Astrocyte (in vitro differentiated cells and primary cell): ENCODE results near the gene ZNF628. TPM values are rescaled to one million over a fixed set of nuclear protein-coding genes. Genes with fewer than 3 reads are reported as not detected.

Experiments used
- DNase-seq: peaks from one replicate; pipeline ENCODE4 v3.0.0-alpha.2; 2010; ENCODE audit warnings: low read depth
- FAIRE-seq: peaks from 2 replicates; lab custom pipeline; 2011; peaks lifted over from hg19 to GRCh38; lab: Jason Lieb, UNC
- H2AFZ ChIP-seq: 2 replicates; pipeline ENCODE4 v1.6.0; 2012; ENCODE audit warnings: low read depth, low read length, inconsistent platforms
- H3K27ac ChIP-seq: 2 replicates; pipeline ENCODE4 v1.5.1; 2011; ENCODE audit warnings: low read depth, low read length, inconsistent platforms
- H3K27me3 ChIP-seq: 2 replicates; pipeline ENCODE4 v1.6.0; 2011; ENCODE audit warnings: low read length, inconsistent platforms; ENCODE audit not compliant: insufficient read depth
- H3K36me3 ChIP-seq: 2 replicates; pipeline ENCODE4 v1.5.1; 2011; ENCODE audit warnings: low read length, inconsistent platforms; ENCODE audit not compliant: insufficient read depth
- H3K4me1 ChIP-seq: 2 replicates; pipeline ENCODE4 v1.5.1; 2011; ENCODE audit warnings: low read length, inconsistent platforms; ENCODE audit not compliant: insufficient read depth
- H3K4me2 ChIP-seq: 2 replicates; pipeline ENCODE4 v1.6.0; 2012; ENCODE audit warnings: low read length, inconsistent platforms
- H3K4me3 ChIP-seq: 2 replicates; pipeline ENCODE4 v1.5.1; 2011; ENCODE audit warnings: low read depth, mild to moderate bottlenecking, low read length, inconsistent platforms; ENCODE audit not compliant: insufficient read depth
- H3K79me2 ChIP-seq: 2 replicates; pipeline ENCODE4 v1.6.0; 2012; ENCODE audit warnings: mild to moderate bottlenecking, low read length, inconsistent platforms; ENCODE audit not compliant: insufficient read depth
- H3K9ac ChIP-seq: 2 replicates; pipeline ENCODE4 v1.6.0; 2012; ENCODE audit warnings: mild to moderate bottlenecking, low read length, inconsistent platforms
- H3K9me3 ChIP-seq: 2 replicates; pipeline ENCODE4 v1.5.1; 2012; ENCODE audit warnings: low read depth, mild to moderate bottlenecking, low read length, inconsistent platforms; ENCODE audit not compliant: insufficient read depth
- H4K20me1 ChIP-seq: 2 replicates; pipeline ENCODE4 v1.6.0; 2012; ENCODE audit warnings: low read length, inconsistent platforms; ENCODE audit not compliant: insufficient read depth
- H3K27ac Mint-ChIP-seq: one replicate; pipeline ENCODE4 v1.8.0; 2021; ENCODE audit warnings: mild to moderate bottlenecking, mixed read lengths; ENCODE audit not compliant: unreplicated experiment
- H3K27me3 Mint-ChIP-seq: one replicate; pipeline ENCODE4 v1.8.0; 2021; ENCODE audit warnings: low read depth, mixed read lengths; ENCODE audit not compliant: unreplicated experiment
- H3K36me3 Mint-ChIP-seq: one replicate; pipeline ENCODE4 v1.8.0; 2021; ENCODE audit warnings: low read depth, mixed read lengths; ENCODE audit not compliant: unreplicated experiment
- H3K4me1 Mint-ChIP-seq: one replicate; pipeline ENCODE4 v1.8.0; 2021; ENCODE audit warnings: low read depth, mixed read lengths; ENCODE audit not compliant: unreplicated experiment
- H3K4me3 Mint-ChIP-seq: one replicate; pipeline ENCODE4 v1.8.0; 2021; ENCODE audit warnings: mild to moderate bottlenecking, moderate library complexity, mixed read lengths; ENCODE audit not compliant: unreplicated experiment
- H3K9me3 Mint-ChIP-seq: one replicate; pipeline ENCODE4 v1.8.0; 2021; ENCODE audit warnings: mild to moderate bottlenecking, mixed read lengths; ENCODE audit not compliant: unreplicated experiment
- EZH2 ChIP-seq: IDR thresholded peaks from 2 replicates; pipeline ENCODE4 v1.6.1; 2012; ENCODE audit warnings: mild to moderate bottlenecking, low read length, inconsistent platforms; ENCODE audit not compliant: insufficient read depth
- total RNA-seq: library from RNA; stranded (reverse); gene quantifications from 2 replicates; pipeline ENCODE4 v1.2.1, GENCODE V29; 2021
- TF ChIP-seq, protein P1 (sequence below): IDR thresholded peaks from 2 replicates; pipeline ENCODE4 v1.5.1; 2011; ENCODE audit warnings: low read depth, mild to moderate bottlenecking, inconsistent platforms, low read length, moderate library complexity; ENCODE audit not compliant: insufficient read depth

Gene ZNF628
- total RNA-seq, 1 donor from 2014 or later = 9.9 TPM

DNA sequence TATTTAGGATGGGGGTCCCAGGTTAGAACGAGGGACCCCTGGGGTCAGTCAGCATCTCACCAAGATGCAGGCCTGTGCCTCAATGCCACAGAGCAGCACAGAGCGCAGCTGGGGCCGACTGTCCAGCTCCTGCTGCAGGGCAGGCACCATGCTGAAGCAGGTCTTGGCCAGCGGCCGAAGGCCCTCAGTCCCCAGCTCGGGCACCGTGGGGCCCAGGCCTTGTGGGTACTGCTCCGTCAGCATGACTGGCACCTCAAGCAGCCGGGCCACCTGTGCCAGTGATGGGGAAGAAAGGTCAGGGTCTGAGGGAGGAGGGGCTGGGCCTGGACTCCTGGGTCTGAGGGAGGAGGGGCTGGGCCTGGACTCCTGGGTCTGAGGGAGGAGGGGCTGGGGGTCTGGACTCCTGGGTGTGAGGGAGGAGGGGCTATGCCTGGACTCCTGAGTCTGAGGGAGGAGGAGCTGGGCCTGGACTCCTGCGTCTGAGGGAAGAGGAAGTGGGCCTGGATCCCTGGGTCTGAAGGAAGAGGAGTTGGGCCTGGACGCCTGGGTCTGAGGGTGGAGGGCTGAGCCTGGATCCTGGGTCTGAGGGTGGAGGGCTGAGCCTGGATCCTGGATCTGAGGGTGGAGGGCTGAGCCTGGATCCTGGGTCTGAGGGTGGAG, 20.7 kb upstream of the ZNF628 start:
- no peak overlapping the region for H3K4me3 ChIP-seq
- H3K9ac ChIP-seq = no peak overlapping the region
- H2AFZ ChIP-seq = no peak overlapping the region
- no peak overlapping the region for H3K4me3 Mint-ChIP-seq
- no peaks in the 10 kb centered on the region for H3K36me3 ChIP-seq
- peaks cover 8% of the 10 kb centered on the region for H3K4me1 ChIP-seq
- peaks cover 16% of the 10 kb centered on the region for H3K79me2 ChIP-seq
- H3K4me2 ChIP-seq = no peak overlapping the region
- H3K27me3 ChIP-seq = peaks cover 12% of the 10 kb centered on the region
- FAIRE-seq = no peak
- no peak overlapping the region for H3K27ac ChIP-seq
- peaks cover 55% of the 10 kb centered on the region for H4K20me1 ChIP-seq
- H3K4me1 Mint-ChIP-seq = no peaks in the 10 kb centered on the region
- peaks cover 11% of the 10 kb centered on the region for H3K27me3 Mint-ChIP-seq
- H3K9me3 Mint-ChIP-seq = peaks cover 3% of the 10 kb centered on the region
- no peak for TF ChIP-seq EZH2
- TF ChIP-seq, protein P1, sequence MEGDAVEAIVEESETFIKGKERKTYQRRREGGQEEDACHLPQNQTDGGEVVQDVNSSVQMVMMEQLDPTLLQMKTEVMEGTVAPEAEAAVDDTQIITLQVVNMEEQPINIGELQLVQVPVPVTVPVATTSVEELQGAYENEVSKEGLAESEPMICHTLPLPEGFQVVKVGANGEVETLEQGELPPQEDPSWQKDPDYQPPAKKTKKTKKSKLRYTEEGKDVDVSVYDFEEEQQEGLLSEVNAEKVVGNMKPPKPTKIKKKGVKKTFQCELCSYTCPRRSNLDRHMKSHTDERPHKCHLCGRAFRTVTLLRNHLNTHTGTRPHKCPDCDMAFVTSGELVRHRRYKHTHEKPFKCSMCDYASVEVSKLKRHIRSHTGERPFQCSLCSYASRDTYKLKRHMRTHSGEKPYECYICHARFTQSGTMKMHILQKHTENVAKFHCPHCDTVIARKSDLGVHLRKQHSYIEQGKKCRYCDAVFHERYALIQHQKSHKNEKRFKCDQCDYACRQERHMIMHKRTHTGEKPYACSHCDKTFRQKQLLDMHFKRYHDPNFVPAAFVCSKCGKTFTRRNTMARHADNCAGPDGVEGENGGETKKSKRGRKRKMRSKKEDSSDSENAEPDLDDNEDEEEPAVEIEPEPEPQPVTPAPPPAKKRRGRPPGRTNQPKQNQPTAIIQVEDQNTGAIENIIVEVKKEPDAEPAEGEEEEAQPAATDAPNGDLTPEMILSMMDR = no peak
- H3K27ac Mint-ChIP-seq = no peak overlapping the region
- H3K36me3 Mint-ChIP-seq = peaks cover 10% of the 10 kb centered on the region
- H3K9me3 ChIP-seq = no peaks in the 10 kb centered on the region
- no peak for DNase-seq

DNA sequence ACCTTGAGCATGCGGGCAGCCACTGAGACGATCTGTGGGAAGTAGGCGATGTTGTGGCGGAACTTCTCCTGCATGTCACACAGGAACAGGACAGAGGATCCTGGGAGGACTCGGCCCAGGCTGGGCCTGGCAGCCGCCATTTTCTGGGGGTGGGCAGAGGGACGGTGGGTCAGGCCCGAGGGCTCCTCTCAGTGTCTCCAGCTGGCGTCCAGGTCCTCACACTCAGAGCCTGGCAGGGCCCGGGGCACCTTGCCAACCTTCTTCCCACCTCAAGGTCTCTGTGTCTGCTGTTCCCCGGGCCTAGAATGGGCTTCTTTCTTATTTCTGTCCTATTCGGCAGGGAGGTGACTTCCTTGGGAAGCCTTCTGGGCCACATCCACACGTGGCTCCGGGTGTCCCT, 20.1 kb upstream of the ZNF628 start:
- no peak for FAIRE-seq
- Histone ChIP-seq H3K36me3 (no peaks in the 10 kb centered on the region), H3K9me3 (no peaks in the 10 kb centered on the region), H3K27me3 (peaks cover 10% of the 10 kb centered on the region), H3K27ac (no peak overlapping the region), H3K9ac (no peak overlapping the region), H3K4me2 (no peak overlapping the region), H3K79me2 (peaks cover 16% of the 10 kb centered on the region), H2AFZ (no peak overlapping the region), H4K20me1 (peaks cover 57% of the 10 kb centered on the region), H3K4me1 (peaks cover 9% of the 10 kb centered on the region), H3K4me3 (no peak overlapping the region)
- H3K27me3 Mint-ChIP-seq = peaks cover 9% of the 10 kb centered on the region
- no peak overlapping the region for H3K4me3 Mint-ChIP-seq
- H3K27ac Mint-ChIP-seq = no peak overlapping the region
- no peaks in the 10 kb centered on the region for H3K4me1 Mint-ChIP-seq
- peaks cover 10% of the 10 kb centered on the region for H3K36me3 Mint-ChIP-seq
- DNase-seq = no peak
- peaks cover 3% of the 10 kb centered on the region for H3K9me3 Mint-ChIP-seq
- TF ChIP-seq EZH2 = no peak
- TF ChIP-seq, protein P1 = no peak

DNA sequence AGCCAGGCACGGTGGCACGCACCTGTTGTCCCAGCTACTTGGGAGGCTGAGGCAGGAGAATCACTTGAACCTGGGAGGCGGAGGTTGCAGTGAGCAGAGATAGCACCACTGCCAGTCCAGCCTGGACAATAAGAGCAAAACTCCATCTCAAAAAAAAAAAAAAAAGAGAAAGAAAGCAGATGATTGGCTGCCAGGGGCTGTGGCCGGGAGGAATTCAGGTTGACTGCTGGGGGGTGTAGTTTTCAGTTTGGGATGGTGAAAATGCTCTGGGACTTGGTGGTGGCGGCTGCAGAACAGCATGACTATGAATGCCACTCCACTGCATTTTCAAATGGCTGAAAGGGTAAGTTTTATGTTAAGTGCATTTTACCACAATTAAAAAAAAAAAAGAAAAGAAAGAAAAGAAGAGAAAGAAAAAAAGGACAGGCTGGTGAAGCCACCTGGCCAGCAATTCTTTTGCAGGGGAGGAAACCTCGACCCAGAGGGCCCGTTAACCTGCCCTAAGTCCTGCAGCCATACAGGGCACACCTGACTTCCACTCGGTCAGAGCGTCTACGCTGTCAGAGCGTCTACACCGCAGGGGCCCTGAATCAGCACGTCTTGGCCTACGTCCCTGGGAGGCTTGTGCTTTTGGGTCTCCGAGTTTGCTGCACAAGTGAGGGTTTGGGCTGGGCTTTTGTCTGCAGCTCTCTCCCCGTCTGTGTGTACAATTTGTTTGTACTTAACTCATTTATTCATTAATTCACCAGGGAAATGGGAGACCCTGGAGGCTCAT, 18.5 kb upstream of the ZNF628 start:
- Histone ChIP-seq H3K9ac (no peak overlapping the region), H2AFZ (no peak overlapping the region), H3K27me3 (no peaks in the 10 kb centered on the region), H3K36me3 (no peaks in the 10 kb centered on the region), H3K27ac (no peak overlapping the region), H3K4me2 (no peak overlapping the region), H3K4me1 (peaks cover 9% of the 10 kb centered on the region), H3K4me3 (no peak overlapping the region), H3K79me2 (peaks cover 16% of the 10 kb centered on the region), H3K9me3 (no peaks in the 10 kb centered on the region), H4K20me1 (peaks cover 56% of the 10 kb centered on the region)
- FAIRE-seq (no peak), DNase-seq (no peak)
- TF ChIP-seq, protein P1 = no peak
- TF ChIP-seq EZH2 = no peak
- no peak overlapping the region for H3K27ac Mint-ChIP-seq
- peaks cover 3% of the 10 kb centered on the region for H3K9me3 Mint-ChIP-seq
- no peaks in the 10 kb centered on the region for H3K4me1 Mint-ChIP-seq
- H3K4me3 Mint-ChIP-seq = no peak overlapping the region
- peaks cover 10% of the 10 kb centered on the region for H3K36me3 Mint-ChIP-seq
- peaks cover 4% of the 10 kb centered on the region for H3K27me3 Mint-ChIP-seq
